GM23248 (cell line): ENCODE results near the gene TMED1.

Source experiments
- EZH2 ChIP-seq: fragments of 200-600 bp; sonication (generic); IDR thresholded peaks from 2 replicates; pipeline ENCODE4 v1.6.1; 2018; ENCODE audit warnings: antibody characterized with exemption, mild to moderate bottlenecking; ENCODE audit not compliant: insufficient read depth, poor library complexity, severe bottlenecking
- EZH2phosphoT487 ChIP-seq: fragments of 200-600 bp; sonication (generic); IDR thresholded peaks from 2 replicates; pipeline ENCODE4 v1.6.1; 2018; ENCODE audit warnings: antibody characterized with exemption, moderate library complexity, mild to moderate bottlenecking, low read depth; ENCODE audit not compliant: insufficient read depth

DNA sequence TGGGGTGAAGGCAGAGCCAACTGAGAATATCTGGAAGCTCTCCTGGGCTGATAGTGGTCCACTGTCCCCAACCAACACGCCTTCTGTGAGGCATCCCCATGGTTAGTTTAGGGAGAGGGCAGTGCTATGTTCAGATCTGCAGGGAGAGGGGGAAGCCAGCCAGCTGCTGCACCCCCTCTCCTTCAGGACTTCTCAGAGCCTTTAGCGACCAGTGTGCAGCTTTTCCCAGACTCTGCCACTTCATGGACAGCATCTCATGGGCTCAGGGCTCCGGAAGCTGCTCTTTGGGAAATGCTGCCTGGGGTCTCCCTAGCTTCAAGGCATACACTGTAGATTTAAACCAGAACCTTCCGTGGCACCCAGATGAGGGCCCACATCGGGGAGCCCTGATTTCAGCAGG, 33.5 kb downstream of the TMED1 start:
- TF ChIP-seq EZH2 (no peak), EZH2phosphoT487 (no peak)
